Measurements from ENCODE around the gene RMI2. TPM values are rescaled to one million over a fixed set of nuclear protein-coding genes. Genes with fewer than 3 reads are reported as not detected.

Gene RMI2
- total RNA-seq, 1 donor from 2014 or later: 41.9 TPM

GRCh38 chr16:11323551-11324336, 21.5 kb upstream of the RMI2 start:
- no peaks in the 10 kb centered on the region for H3K36me3 Mint-ChIP-seq (ENCODE audit: low read depth)
- DNase-seq (ENCODE audit: low read depth, low spot score): no peak
- H3K27me3 Mint-ChIP-seq (ENCODE audit: low read depth): no peaks in the 10 kb centered on the region
- H3K4me3 Mint-ChIP-seq: no peak overlapping the region
- no peak for TF ChIP-seq CTCF (conservative IDR thresholded peaks at IDR 0.05)
- no peaks in the 10 kb centered on the region for H3K9me3 Mint-ChIP-seq
- no peak overlapping the region for H3K27ac Mint-ChIP-seq (ENCODE audit: unreplicated experiment)
- peaks cover 18% of the 10 kb centered on the region for H3K4me1 Mint-ChIP-seq

GRCh38 chr16:11325404-11326083, 19.7 kb upstream of the RMI2 start:
- H3K27me3 Mint-ChIP-seq (ENCODE audit: low read depth): no peaks in the 10 kb centered on the region
- TF ChIP-seq CTCF (conservative IDR thresholded peaks at IDR 0.05): no peak
- no peak overlapping the region for H3K27ac Mint-ChIP-seq (ENCODE audit: unreplicated experiment)
- H3K4me3 Mint-ChIP-seq: no peak overlapping the region
- DNase-seq (ENCODE audit: low read depth, low spot score): no peak
- H3K9me3 Mint-ChIP-seq: no peaks in the 10 kb centered on the region
- H3K4me1 Mint-ChIP-seq: peaks cover 33% of the 10 kb centered on the region
- H3K36me3 Mint-ChIP-seq (ENCODE audit: low read depth): no peaks in the 10 kb centered on the region

DNA sequence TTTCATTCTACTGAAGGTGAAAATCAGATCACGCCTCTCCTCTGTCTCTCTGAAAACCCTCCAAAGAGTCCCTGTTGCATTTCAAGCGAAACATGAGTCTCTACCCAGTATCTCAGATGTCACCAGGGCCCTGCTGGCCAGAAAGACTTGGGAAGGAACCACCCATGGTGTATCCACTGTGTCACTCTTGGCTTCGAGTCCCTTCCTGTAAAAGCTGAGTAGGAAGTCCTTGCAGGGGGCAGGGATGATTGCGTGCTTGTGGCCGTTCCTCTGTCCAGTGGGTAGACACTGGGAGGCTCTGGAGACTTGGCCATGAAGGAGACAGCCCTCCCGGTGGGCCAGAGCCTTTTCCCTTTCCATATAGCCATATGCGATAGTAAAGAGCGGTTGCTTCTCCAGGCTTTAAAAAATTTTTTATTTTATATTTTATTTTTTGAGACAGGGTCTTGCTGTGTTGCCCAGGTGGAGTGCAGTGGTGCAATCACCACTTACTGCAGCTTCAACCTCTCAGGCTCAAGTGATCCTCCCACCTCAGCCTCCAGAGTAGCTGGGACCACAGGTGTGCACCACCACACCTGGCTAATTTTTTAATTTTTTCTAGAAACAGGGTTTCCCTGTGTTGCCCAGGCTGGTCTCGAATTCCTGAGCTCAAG, 19.0 kb upstream of the RMI2 start:
- no peaks in the 10 kb centered on the region for H3K9me3 Mint-ChIP-seq
- peaks cover 39% of the 10 kb centered on the region for H3K4me1 Mint-ChIP-seq
- no peaks in the 10 kb centered on the region for H3K27me3 Mint-ChIP-seq (ENCODE audit: low read depth)
- H3K27ac Mint-ChIP-seq (ENCODE audit: unreplicated experiment): no peak overlapping the region
- DNase-seq (ENCODE audit: low read depth, low spot score): no peak
- no peak overlapping the region for H3K4me3 Mint-ChIP-seq
- no peaks in the 10 kb centered on the region for H3K36me3 Mint-ChIP-seq (ENCODE audit: low read depth)
- TF ChIP-seq CTCF (conservative IDR thresholded peaks at IDR 0.05): no peak

- H3K4me1 Mint-ChIP-seq: peaks cover 39% of the 10 kb centered on the region
- H3K4me3 Mint-ChIP-seq: no peak overlapping the region
- H3K27me3 Mint-ChIP-seq (ENCODE audit: low read depth): no peaks in the 10 kb centered on the region
- peak overlapping the region; percentile 75 for H3K27ac Mint-ChIP-seq (ENCODE audit: unreplicated experiment)
- H3K36me3 Mint-ChIP-seq (ENCODE audit: low read depth): no peaks in the 10 kb centered on the region
- H3K9me3 Mint-ChIP-seq: no peaks in the 10 kb centered on the region
- TF ChIP-seq CTCF (conservative IDR thresholded peaks at IDR 0.05): no peak
- DNase-seq (ENCODE audit: low read depth, low spot score): no peak
Observed at GRCh38 chr16:11326737-11327276, 18.5 kb upstream of the RMI2 start.

GRCh38 chr16:11327277-11328171, 17.7 kb upstream of the RMI2 start:
- peaks cover 39% of the 10 kb centered on the region for H3K4me1 Mint-ChIP-seq
- peak overlapping the region; percentile 87 for H3K27ac Mint-ChIP-seq (ENCODE audit: unreplicated experiment)
- no peaks in the 10 kb centered on the region for H3K36me3 Mint-ChIP-seq (ENCODE audit: low read depth)
- no peaks in the 10 kb centered on the region for H3K27me3 Mint-ChIP-seq (ENCODE audit: low read depth)
- H3K4me3 Mint-ChIP-seq: no peak overlapping the region
- no peak for DNase-seq (ENCODE audit: low read depth, low spot score)
- H3K9me3 Mint-ChIP-seq: no peaks in the 10 kb centered on the region
- TF ChIP-seq CTCF (conservative IDR thresholded peaks at IDR 0.05): no peak
